Fibroblast of pulmonary artery (primary cell): Measurements from ENCODE around the gene NUCB1.
"Not testable (repeated sequence)": the region's sequence is repeated elsewhere in the genome, so short reads cannot be mapped to it uniquely, and the experiment has no call there.

ENCODE experiments used
- DNase-seq: peaks from one replicate; pipeline ENCODE4 v3.0.0-alpha.2; 2010; ENCODE audit warnings: low read depth
- H3K4me3 ChIP-seq: replicated peaks from 2 replicates; pipeline ENCODE4 v1.5.1; 2011; ENCODE audit warnings: low read depth, mild to moderate bottlenecking, control low read depth, low read length, moderate library complexity
- TF ChIP-seq, protein P1 (sequence below): IDR thresholded peaks from 2 replicates; pipeline ENCODE4 v1.5.1; 2011; ENCODE audit warnings: mild to moderate bottlenecking, control low read depth, low read length, inconsistent platforms; ENCODE audit errors: missing control alignments

Gene NUCB1

DNA sequence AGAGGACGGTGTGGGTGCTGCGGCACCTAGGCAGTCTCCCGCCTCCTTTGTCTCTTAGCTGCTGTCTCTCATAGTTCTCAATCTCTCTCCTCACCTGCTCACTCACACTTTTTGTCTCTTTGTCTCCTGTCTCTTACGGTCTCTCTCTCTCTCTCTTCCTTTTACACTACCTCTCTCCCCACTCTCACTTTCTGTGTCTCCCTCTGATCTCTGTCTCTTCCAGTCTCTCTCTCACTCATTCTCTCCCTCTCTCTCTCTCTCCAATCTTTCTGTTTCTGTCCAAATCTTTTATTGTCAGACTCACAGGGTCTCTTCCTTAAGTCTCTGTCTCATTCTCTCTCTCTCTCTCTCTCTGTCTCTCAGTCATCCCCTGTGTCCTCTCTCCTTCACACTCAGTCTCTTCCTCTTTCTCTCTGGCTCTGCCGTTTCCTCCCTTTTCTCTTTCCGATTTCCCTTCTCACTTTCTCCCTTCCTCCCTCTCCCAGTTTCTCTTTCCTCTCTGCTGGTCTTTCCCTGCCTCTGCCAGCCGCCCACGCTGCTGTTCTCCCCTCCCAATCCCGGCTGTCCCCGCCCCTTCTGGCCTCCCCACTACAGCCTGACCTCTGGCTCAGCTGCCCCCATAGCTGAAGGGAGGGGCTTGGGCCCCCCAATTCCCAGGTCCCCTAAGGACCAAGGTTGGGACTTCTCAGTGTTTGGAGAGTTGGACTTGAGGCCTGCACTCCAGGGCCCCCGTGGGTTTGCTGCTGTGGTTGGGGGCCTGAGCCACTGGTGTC, 31.8 kb upstream of the NUCB1 start, which contains the start of gene PLEKHA4:
Gene PLEKHA4, minus strand, starts transcription at position 504 of the 773 bp plus-strand sequence. CDS start 997 bp downstream, outside the sequence.
- TF ChIP-seq, protein P1, sequence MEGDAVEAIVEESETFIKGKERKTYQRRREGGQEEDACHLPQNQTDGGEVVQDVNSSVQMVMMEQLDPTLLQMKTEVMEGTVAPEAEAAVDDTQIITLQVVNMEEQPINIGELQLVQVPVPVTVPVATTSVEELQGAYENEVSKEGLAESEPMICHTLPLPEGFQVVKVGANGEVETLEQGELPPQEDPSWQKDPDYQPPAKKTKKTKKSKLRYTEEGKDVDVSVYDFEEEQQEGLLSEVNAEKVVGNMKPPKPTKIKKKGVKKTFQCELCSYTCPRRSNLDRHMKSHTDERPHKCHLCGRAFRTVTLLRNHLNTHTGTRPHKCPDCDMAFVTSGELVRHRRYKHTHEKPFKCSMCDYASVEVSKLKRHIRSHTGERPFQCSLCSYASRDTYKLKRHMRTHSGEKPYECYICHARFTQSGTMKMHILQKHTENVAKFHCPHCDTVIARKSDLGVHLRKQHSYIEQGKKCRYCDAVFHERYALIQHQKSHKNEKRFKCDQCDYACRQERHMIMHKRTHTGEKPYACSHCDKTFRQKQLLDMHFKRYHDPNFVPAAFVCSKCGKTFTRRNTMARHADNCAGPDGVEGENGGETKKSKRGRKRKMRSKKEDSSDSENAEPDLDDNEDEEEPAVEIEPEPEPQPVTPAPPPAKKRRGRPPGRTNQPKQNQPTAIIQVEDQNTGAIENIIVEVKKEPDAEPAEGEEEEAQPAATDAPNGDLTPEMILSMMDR = no peak
- peak within 1 kb of the TSS; percentile 61 for H3K4me3 ChIP-seq

DNA sequence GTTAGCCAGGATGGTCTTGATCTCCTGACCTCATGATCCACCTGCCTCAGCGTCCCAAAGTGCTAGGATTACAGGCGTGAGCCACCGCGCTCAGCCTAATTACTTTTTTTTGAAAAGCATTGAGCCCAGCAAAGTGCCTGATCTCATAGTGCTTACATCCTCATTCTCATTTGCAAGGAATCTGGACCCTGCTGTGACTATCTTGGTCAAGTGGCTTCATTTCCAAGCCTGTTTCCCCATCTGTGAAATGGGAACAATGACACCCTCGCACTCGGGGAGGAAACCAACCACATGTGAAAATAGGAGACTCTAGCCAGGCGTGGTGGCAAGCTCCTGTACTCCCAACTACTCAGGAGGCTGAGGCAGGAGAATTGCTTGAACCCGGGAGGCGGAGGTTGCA, 30.1 kb upstream of the NUCB1 start:
- no peak for DNase-seq
- TF ChIP-seq, protein P1 = no peak
- no peak overlapping the region for H3K4me3 ChIP-seq

More for the DNA sequence above, 31.8 kb upstream of the NUCB1 start, which contains the start of gene PLEKHA4:
- peak; percentile 58 for DNase-seq

DNA sequence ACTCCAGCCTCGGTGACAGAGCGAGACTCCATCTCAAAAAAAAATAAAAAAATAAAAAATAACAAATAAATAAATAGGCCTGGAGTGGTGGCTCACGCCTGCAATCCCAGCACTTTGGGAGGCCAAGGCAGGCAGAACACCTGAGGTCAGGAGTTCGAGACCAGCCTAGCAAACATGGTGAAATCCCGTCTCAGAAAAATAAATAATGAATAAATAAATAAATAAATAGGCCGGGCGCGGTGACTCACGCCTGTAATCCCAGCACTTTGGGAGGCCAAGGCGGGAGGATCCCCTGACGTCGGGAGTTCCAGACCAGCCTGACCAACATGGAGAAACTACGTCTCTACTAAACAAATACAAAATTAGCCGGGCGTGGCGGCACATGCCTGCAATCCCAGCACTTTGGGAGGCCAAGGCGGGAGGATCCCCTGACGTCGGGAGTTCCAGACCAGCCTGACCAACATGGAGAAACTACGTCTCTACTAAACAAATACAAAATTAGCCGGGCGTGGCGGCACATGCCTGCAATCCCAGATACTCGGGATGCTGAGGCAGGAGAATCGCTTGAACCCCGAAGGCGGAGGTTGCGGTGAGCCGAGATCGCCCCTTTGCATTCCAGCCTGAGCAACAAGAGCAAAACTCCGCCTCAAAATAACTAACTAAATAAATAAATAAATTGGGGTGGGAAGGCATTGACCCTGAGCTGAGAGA, 28.5 kb upstream of the NUCB1 start:
- DNase-seq, H3K4me3 ChIP-seq: not testable (repeated sequence)

DNA sequence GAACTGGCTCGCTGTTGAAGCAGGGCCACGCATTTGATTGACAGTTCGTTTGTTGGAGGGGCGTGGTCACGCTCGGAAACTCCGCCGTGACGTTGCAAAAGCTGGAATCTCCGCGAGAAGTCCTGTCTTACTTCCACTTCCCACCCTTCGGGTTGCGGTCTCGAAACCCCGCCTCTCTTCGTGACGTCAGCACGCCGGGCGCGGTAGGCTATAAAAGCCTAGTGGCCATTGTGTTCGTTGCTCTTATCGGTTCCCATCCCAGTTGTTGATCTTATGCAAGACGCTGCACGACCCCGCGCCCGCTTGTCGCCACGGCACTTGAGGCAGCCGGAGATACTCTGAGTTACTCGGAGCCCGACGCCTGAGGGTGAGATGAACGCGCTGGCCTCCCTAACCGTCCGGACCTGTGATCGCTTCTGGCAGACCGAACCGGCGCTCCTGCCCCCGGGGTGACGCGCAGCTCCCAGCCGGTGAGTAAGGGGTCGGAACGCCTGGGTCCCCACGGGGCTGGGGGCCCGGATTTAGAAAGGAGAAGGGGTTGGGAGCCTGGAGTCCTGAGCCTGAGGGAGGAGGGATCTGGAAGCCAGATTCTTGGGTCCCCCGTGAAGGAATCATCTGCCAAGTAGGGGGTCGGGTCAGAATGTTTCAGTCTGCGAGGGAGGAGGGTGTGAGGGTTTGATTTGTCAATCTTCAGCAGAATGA, 27.8 kb upstream of the NUCB1 start, which contains the start of gene PPP1R15A:
Gene PPP1R15A, plus strand, starts transcription at position 240 of the 702 bp plus-strand sequence. CDS start 813 bp downstream, outside the sequence.
- peak within 1 kb of the TSS; percentile 92 for H3K4me3 ChIP-seq
- TF ChIP-seq, protein P1 = no peak
- peak; percentile 99 for DNase-seq

DNA sequence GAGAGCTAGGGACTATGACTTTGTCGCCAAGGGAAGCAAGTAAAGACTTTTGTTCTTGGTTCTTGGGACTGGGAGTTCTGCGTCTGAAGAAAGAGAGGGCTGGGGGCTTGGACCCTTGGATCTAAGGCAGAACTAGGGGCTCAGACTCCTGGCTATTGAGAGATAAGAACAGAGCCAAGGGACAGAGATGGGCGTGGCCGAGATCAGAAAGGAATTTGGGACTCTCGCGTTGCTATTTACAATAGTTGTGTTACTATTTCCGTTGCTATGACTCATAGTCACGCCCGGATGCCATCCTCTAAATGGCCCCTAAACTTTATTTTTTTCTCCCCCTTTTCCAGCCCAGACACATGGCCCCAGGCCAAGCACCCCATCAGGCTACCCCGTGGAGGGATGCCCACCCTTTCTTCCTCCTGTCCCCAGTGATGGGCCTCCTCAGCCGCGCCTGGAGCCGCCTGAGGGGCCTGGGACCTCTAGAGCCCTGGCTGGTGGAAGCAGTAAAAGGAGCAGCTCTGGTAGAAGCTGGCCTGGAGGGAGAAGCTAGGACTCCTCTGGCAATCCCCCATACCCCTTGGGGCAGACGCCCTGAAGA, 27.1 kb upstream of the NUCB1 start:
- DNase-seq = peak; percentile 97
- H3K4me3 ChIP-seq = peak overlapping the region; percentile 92
- TF ChIP-seq, protein P1 = no peak

DNA sequence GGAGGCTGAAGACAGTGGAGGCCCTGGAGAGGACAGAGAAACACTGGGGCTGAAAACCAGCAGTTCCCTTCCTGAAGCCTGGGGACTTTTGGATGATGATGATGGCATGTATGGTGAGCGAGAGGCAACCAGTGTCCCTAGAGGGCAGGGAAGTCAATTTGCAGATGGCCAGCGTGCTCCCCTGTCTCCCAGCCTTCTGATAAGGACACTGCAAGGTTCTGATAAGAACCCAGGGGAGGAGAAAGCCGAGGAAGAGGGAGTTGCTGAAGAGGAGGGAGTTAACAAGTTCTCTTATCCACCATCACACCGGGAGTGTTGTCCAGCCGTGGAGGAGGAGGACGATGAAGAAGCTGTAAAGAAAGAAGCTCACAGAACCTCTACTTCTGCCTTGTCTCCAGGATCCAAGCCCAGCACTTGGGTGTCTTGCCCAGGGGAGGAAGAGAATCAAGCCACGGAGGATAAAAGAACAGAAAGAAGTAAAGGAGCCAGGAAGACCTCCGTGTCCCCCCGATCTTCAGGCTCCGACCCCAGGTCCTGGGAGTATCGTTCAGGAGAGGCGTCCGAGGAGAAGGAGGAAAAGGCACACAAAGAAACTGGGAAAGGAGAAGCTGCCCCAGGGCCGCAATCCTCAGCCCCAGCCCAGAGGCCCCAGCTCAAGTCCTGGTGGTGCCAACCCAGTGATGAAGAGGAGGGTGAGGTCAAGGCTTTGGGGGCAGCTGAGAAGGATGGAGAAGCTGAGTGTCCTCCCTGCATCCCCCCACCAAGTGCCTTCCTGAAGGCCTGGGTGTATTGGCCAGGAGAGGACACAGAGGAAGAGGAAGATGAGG, 26.4 kb upstream of the NUCB1 start:
- TF ChIP-seq, protein P1 = no peak
- peak; percentile 45 for DNase-seq
- H3K4me3 ChIP-seq = peak overlapping the region; percentile 92
